Measurements from ENCODE around the gene PPARA. TPM values are rescaled to one million over a fixed set of nuclear protein-coding genes. Genes with fewer than 3 reads are reported as not detected.
"Not testable (repeated sequence)": the region's sequence is repeated elsewhere in the genome, so short reads cannot be mapped to it uniquely, and the experiment has no call there.

The PPARA gene
- total RNA-seq, 1 donor from 2014 or later, result 51.3 TPM

- DNase-seq (ENCODE audit: low spot score), result no peak
These were observed 24.2 kb upstream of the PPARA start for GRCh38 chr22:46125816-46126765.

- DNase-seq (ENCODE audit: low spot score), result no peak
These were observed 23.4 kb upstream of the PPARA start for GRCh38 chr22:46126853-46127385.

GRCh38 chr22:46127556-46127955 is 22.8 kb upstream of the PPARA start:
- DNase-seq (ENCODE audit: low spot score), result no peak

GRCh38 chr22:46128606-46129005 is 21.7 kb upstream of the PPARA start:
- no peak for DNase-seq (ENCODE audit: low spot score)

- DNase-seq (ENCODE audit: low spot score), result no peak
These were observed 20.8 kb upstream of the PPARA start for GRCh38 chr22:46129390-46130041.

GRCh38 chr22:46131151-46131587 is 19.2 kb upstream of the PPARA start:
- DNase-seq (ENCODE audit: low spot score), result no peak

- not testable (repeated sequence) for DNase-seq (ENCODE audit: low spot score)
These were observed 18.0 kb upstream of the PPARA start for GRCh38 chr22:46132193-46132829.

- no peak for DNase-seq (ENCODE audit: low spot score)
These were observed 17.3 kb upstream of the PPARA start for GRCh38 chr22:46132830-46133587.

- DNase-seq (ENCODE audit: low spot score), result no peak
These were observed 16.8 kb upstream of the PPARA start for GRCh38 chr22:46133588-46133855.

- DNase-seq (ENCODE audit: low spot score), result no peak
These were observed 16.1 kb upstream of the PPARA start for GRCh38 chr22:46134111-46134705.

GRCh38 chr22:46135611-46136485 is 14.5 kb upstream of the PPARA start:
- DNase-seq (ENCODE audit: low spot score), result no peak

- DNase-seq (ENCODE audit: low spot score), result no peak
These were observed 13.7 kb upstream of the PPARA start for GRCh38 chr22:46136486-46137217.

- DNase-seq (ENCODE audit: low spot score), result no peak
These were observed 13.0 kb upstream of the PPARA start for GRCh38 chr22:46137218-46137766.

- DNase-seq (ENCODE audit: low spot score), result no peak
These were observed 12.1 kb upstream of the PPARA start for GRCh38 chr22:46138058-46138797.

- not testable (repeated sequence) for DNase-seq (ENCODE audit: low spot score)
These were observed 10.9 kb upstream of the PPARA start for GRCh38 chr22:46139417-46139816.

- no peak for DNase-seq (ENCODE audit: low spot score)
These were observed 10.4 kb upstream of the PPARA start for GRCh38 chr22:46139895-46140350.

GRCh38 chr22:46140989-46141928 is 9.1 kb upstream of the PPARA start:
- no peak for DNase-seq (ENCODE audit: low spot score)

All from mucosa of gallbladder (tissue), 1 donor.